Neuron (in vitro differentiated cells): ENCODE data around the gene PITPNC1.
"Not testable (repeated sequence)": the region's sequence is repeated elsewhere in the genome, so short reads cannot be mapped to it uniquely, and the experiment has no call there.

ENCODE experiments used
- H2AFZ ChIP-seq: one replicate; pipeline ENCODE4 v1.6.1; 2013; ENCODE audit warnings: low read depth, mild to moderate bottlenecking, inconsistent platforms, low read length, moderate library complexity
- H3K27me3 ChIP-seq: one replicate; pipeline ENCODE4 v1.6.1; 2013; ENCODE audit warnings: low read length; ENCODE audit not compliant: insufficient read depth
- H3K36me3 ChIP-seq: one replicate; pipeline ENCODE4 v1.6.1; 2013; ENCODE audit warnings: low read length; ENCODE audit not compliant: insufficient read depth
- H3K4me1 ChIP-seq: one replicate; pipeline ENCODE4 v1.6.1; 2013; ENCODE audit warnings: low read length; ENCODE audit not compliant: insufficient read depth
- H3K4me3 ChIP-seq: 2 replicates; pipeline ENCODE4 v1.5.1; 2013; ENCODE audit warnings: mild to moderate bottlenecking, low read length, moderate library complexity
- H3K9me3 ChIP-seq: one replicate; pipeline ENCODE4 v1.6.1; 2013; ENCODE audit warnings: low read length

PITPNC1 gene

DNA sequence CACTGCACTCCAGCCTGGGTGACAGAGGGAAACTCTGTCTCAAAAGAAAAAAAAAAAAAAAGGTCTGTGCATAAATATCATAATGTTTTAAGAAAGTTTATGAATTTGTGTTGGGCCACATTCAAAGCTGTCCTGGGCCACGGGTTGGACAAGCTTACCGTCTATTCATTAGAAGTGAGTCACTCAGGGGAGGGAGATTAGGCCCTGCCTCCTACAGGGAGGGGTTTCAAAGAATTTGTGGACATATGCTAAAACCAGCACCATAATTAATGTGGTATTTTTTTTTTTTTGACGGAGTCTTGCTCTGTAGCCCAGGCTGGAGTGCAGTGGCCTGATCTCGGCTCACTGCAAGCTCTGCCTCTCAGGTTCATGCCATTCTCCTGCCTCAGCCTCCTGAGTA lies 95.5 kb downstream of the PITPNC1 start:
- H3K4me3 ChIP-seq, H2AFZ ChIP-seq, H3K27me3 ChIP-seq, H3K36me3 ChIP-seq, H3K9me3 ChIP-seq, H3K4me1 ChIP-seq: not testable (repeated sequence)

DNA sequence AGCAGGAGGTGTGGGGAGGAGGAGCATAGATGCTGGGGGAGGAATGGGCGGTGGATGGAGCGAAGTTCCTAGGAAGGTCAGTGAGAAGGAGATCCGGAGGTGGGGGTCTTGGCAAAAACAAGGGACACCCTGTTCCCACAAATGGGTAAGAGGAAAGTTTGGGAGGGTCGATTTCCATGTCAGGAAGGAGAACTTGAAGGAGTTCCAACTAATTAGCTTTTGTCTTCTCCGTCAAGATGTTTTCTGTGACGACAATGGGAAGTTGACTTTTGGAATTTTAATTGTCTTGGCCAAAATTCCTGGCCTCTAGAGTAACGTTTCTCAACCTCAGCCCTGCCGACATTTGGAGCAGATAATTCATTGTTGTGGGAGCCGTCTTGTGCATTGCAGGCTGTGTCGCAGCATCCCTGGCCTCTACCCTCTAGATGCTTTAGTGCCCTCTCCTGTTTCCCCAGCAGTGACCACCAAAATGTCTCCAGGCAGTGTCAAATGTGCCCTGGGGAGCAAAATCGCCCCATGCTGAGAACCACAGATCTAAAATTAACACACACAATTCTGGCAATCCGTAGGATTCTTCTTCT lies 97.1 kb downstream of the PITPNC1 start:
- Histone ChIP-seq H2AFZ (no peak overlapping the region), H3K9me3 (no peaks in the 10 kb centered on the region), H3K4me1 (peaks cover 17% of the 10 kb centered on the region), H3K4me3 (no peak overlapping the region), H3K36me3 (no peaks in the 10 kb centered on the region), H3K27me3 (no peaks in the 10 kb centered on the region)

DNA sequence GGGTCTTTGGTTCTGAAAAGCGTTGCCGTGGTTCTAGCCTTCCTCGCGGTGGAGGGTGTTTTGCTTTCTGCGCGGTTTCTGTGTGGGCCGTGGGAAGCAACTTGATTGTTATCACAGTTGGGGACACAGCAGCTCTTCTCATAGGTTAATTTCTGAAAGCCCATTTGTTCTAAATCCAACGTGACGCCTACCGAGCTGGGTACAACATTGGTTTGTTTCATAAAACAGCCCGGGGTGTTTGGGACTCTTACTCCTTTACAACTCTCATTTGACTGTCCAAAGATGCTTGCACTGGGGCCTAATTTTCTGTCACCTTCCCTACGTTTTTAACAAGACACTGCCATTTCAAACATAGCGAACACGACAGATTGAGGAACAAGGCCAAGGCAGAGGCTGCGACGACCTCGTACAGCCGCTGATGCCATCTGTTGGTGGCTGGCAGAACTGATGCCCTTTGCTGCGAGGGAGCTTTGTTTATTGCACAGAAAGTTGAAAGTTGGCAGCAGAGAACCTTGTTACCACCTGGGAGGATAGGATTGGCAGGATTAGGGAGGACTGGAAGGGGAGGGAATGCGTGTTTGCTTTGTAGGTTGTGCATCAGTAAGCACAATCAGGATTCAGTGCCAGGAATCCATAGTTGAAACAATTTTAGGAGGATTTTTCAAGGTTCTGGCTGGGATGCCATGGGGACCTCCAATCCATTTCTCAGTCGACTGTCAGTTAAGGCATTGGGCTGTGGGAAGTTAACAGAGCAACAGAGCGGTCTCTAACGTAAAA lies 98.3 kb downstream of the PITPNC1 start:
- no peaks in the 10 kb centered on the region for H3K27me3 ChIP-seq
- H3K4me1 ChIP-seq = peaks cover 22% of the 10 kb centered on the region
- H3K4me3 ChIP-seq = no peak overlapping the region

DNA sequence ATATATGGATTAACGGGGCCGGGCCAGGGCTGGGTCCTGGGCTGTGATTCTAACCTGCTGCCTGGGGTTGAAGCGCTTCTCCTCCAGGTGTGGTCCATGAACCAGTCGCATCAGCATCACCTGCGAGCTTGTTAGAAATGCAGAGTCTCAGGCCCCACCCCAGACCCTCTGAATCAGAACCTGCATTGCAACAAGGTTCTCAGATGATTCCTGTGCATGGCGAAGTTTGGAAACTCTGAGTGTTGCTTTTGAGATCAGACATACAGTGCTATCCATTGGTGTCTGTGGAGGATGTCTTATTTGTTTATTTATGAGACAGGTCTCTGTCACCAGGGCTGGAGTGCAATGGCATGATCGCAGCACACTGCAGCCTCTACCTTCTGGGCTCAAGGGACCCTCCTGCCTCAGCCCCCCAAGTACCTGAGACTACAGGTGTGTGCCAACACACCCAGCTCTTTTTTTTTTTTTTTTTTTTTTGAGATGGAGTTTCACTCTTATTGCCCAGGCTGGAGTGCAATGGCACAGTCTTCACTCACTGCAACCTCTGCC lies 99.8 kb downstream of the PITPNC1 start:
- Histone ChIP-seq H2AFZ (no peak overlapping the region), H3K4me1 (peaks cover 22% of the 10 kb centered on the region), H3K4me3 (no peak overlapping the region), H3K9me3 (no peaks in the 10 kb centered on the region), H3K36me3 (no peaks in the 10 kb centered on the region), H3K27me3 (no peaks in the 10 kb centered on the region)

More for the DNA sequence above, 98.3 kb downstream of the PITPNC1 start:
- Histone ChIP-seq H3K9me3 (no peaks in the 10 kb centered on the region), H2AFZ (no peak overlapping the region), H3K36me3 (no peaks in the 10 kb centered on the region)

DNA sequence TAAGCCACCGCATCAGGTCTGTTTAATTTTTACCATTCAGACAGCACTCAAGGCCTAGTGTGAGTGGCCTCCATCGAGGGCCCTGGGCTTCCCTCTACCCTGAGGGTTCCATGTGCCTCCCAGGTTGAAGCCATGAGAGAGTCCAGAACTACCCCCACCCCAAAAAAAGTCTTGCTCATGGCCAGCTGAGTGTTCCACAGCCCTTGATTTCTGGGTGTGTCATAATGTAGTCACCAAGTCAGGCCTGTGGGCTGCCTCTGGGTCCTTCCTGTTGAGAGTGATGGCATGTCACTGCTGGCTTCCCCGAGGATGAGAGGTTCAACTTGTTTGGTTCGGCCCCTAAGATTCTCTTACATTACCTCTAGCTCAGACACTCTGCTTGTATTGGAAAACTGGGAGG lies 100.6 kb downstream of the PITPNC1 start:
- Histone ChIP-seq H3K4me3 (no peak overlapping the region), H2AFZ (no peak overlapping the region), H3K36me3 (no peaks in the 10 kb centered on the region), H3K27me3 (no peaks in the 10 kb centered on the region), H3K9me3 (no peaks in the 10 kb centered on the region), H3K4me1 (peaks cover 22% of the 10 kb centered on the region)

DNA sequence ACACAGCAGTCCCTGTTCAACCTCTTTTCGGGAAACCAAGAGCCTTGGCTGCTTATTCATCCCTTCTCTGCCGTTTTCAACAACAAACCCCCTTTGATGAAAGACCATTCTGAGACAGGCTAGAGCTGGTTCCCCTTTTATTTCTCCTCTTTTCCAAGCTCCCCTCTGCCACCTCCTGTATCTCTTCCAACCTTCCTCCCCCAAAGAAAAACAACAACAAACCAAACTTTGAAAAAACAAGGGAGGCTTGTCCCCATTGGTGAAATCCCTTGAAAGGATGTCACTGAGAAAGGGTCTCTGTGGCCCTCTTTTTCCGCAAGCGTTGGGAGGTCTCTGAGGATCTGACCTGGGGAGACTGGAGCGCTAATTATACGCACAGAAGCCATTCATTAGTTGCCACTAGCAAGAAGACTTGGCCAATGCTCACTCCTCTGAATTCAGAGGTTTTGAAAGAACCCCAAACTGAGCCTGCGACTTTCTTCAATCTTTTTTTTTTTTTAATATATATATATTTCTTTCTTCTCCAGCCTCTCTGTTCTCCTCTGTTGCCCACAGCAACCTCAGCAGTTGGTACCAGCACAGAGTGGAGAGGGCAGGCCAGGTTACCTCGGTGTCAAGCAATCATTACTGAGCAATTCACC lies 101.4 kb downstream of the PITPNC1 start:
- Histone ChIP-seq H3K4me1 (peaks cover 22% of the 10 kb centered on the region), H3K9me3 (no peaks in the 10 kb centered on the region), H3K27me3 (no peaks in the 10 kb centered on the region), H3K36me3 (no peaks in the 10 kb centered on the region), H2AFZ (no peak overlapping the region), H3K4me3 (no peak overlapping the region)

DNA sequence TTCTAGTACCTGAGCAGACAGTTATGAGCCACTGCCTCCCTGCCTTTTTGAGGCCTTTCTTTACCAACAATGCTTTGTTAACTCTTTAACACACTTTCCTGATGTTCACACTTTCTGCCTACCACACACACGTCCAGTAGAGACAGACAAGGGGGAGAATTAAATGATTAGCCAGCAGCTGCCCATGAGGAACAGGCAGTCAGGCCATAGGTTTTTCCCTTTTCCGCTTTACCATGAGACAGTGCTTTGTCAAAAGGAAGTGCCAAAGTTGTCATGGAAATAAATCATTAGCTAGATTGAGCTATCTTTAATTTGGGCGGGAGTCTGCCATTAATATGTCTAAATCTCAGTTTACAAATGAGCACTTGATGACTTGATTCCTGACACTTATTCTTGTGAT lies 102.1 kb downstream of the PITPNC1 start:
- Histone ChIP-seq H3K4me1 (peaks cover 22% of the 10 kb centered on the region), H3K27me3 (no peaks in the 10 kb centered on the region), H3K36me3 (no peaks in the 10 kb centered on the region), H3K4me3 (no peak overlapping the region), H3K9me3 (no peaks in the 10 kb centered on the region), H2AFZ (no peak overlapping the region)

DNA sequence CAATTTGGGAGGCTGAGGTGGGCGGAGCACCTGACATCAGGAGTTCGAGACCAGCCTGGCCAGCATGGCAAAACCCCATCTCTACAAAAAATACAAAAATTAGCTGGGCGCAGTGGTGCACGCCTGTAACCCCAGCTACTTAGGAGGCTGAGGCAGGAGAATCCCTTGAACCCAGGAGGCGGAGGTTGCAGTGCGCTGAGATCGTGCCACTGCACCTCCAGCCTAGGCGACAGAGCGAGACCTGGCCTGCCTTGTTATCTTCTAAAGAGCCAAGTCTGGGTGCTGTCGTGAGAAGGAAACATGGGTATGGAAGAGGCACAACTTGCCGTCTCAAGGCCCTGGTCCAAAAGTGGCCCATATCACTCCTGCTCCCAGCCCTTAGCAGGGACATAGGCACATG lies 103.9 kb downstream of the PITPNC1 start:
- H3K4me1 ChIP-seq = peaks cover 22% of the 10 kb centered on the region
- H3K9me3 ChIP-seq, H3K36me3 ChIP-seq, H2AFZ ChIP-seq, H3K27me3 ChIP-seq, H3K4me3 ChIP-seq: not testable (repeated sequence)

DNA sequence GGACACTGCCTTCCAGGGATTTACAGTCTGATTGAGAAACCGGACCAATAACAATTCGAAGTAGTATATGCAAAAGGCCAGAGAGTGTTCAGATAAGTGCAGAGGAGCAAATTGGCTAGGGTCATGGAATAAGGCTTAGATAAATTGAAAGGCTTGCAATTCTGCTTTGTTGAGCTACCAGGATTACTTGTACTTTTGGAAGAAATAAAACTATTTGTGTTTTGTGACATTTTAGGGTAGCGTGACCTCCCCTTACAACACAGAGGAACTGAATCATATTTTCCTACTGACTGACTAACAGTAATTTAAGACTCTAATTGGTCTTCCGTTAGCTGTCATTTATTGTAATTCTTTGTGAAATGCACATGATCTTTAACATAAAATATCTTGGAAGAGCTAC lies 104.7 kb downstream of the PITPNC1 start:
- H3K9me3 ChIP-seq = no peaks in the 10 kb centered on the region
- H3K4me3 ChIP-seq = no peak overlapping the region
- H3K27me3 ChIP-seq = no peaks in the 10 kb centered on the region
- H3K36me3 ChIP-seq = no peaks in the 10 kb centered on the region
- peaks cover 22% of the 10 kb centered on the region for H3K4me1 ChIP-seq
- no peak overlapping the region for H2AFZ ChIP-seq

DNA sequence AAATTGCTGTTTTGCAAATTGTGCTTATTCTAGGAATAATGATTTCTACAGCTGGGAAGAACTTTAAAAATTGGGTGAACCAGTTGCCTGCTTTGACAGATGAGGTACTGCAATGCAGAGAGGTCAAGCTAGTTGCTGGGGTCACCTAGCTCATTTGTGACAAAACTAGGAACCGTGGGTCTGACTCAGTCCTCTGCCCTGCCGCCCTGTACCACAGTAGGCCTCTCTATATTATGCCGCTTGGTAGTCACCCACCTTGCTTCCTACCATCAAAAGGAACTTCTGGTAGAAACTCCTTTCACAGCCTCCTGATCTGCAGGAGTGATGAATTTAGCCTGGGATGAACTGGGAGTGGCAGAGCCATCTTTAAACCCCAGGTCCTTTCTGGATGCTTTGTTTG lies 105.7 kb downstream of the PITPNC1 start:
- Histone ChIP-seq H3K4me1 (peaks cover 24% of the 10 kb centered on the region), H3K27me3 (no peaks in the 10 kb centered on the region), H3K4me3 (no peak overlapping the region), H2AFZ (no peak overlapping the region), H3K9me3 (no peaks in the 10 kb centered on the region), H3K36me3 (no peaks in the 10 kb centered on the region)

DNA sequence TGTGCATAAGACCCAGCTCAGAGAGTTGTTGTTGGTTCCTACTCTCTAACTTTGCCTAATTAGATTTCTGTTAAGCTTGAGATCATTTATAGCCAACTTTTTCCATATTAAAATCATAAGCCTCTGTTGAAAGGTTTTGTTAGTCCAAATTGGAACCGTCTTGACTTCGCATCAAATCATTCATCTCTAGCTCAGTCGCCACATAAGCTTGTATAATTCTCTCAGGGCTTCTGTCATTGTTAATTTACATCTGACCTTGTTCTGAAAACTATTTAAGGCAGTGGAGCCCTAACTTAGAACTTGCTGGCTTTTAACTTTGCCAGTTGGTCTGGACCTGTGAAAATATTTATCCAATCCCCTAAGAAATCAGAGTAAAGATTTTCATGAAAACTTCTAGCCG lies 107.2 kb downstream of the PITPNC1 start:
- Histone ChIP-seq H3K36me3 (no peaks in the 10 kb centered on the region), H3K4me3 (no peak overlapping the region), H2AFZ (no peak overlapping the region), H3K4me1 (peaks cover 10% of the 10 kb centered on the region), H3K27me3 (no peaks in the 10 kb centered on the region), H3K9me3 (peaks cover 3% of the 10 kb centered on the region)

DNA sequence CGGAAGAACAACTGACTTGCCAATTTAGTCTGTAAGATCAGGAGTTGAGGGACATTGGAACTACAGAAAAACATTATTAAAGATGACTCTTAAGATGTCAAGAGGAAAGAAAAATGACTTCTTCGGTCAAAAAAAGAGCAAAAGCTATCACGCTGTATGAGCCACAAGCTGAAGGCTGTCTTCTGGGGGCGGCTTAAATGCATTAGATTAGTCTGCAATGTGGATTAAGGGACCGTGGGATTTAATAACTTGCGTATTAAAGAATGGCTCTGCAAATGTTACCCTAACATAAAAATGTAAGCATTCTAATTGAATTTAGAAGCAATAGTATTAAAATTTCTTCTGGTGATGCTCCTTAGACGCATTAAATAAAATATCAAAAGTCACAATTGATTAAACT lies 108.6 kb downstream of the PITPNC1 start:
- Histone ChIP-seq H2AFZ (no peak overlapping the region), H3K27me3 (no peaks in the 10 kb centered on the region), H3K36me3 (no peaks in the 10 kb centered on the region), H3K4me3 (no peak overlapping the region), H3K4me1 (peaks cover 7% of the 10 kb centered on the region), H3K9me3 (peaks cover 3% of the 10 kb centered on the region)

DNA sequence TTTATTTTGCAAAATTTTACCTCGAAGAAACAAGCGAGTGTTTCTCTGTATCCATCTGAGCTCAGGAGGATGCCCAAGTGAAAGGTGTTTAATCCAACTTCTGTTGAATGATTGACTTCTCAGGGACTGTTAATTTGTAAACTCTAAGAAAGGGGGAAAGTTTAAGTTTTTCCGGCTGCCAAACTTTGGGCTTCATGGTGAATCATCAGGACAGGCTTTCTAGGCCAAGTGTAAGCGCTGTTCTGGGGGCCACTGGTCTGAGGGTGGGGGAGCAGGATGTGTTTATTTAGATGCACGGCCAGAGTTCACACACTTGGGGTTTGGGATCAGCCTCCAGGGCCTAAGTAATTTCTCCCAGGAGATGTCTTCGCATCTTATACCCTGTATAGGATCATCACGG lies 110.4 kb downstream of the PITPNC1 start:
- no peak overlapping the region for H3K4me3 ChIP-seq
- H3K27me3 ChIP-seq = no peaks in the 10 kb centered on the region
- H2AFZ ChIP-seq = no peak overlapping the region
- peaks cover 3% of the 10 kb centered on the region for H3K9me3 ChIP-seq
- no peaks in the 10 kb centered on the region for H3K36me3 ChIP-seq
- H3K4me1 ChIP-seq = peaks cover 18% of the 10 kb centered on the region
